HG03095 (cell line): Measurements from ENCODE around the gene ABRAXAS1.

Experiments
- ATAC-seq: cut with Tn5 transposase; IDR thresholded peaks from one replicate; pipeline ENCODE4 v1.9.1; 2021; ENCODE audit warnings: moderate library complexity; ENCODE audit not compliant: unreplicated experiment

The ABRAXAS1 gene

DNA sequence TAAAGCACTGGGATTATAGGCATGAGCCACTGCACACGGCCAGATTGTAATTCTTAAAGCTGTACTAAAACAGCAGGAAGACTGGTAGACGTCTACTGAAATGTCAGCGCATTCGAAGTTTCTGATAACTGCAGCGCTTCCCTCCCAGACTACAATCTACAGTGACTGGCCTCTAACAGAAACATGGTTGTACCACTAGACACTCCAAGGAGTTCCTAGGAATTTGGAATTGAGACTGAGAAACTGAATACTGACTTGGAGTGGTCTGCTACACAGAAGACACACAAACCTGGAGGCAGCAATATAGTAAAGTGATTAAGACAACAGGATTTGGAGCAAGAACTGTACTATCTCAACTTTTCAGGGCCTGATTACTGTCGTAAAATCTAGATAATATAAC, 30.2 kb downstream of the ABRAXAS1 start:
- ATAC-seq: no peak

DNA sequence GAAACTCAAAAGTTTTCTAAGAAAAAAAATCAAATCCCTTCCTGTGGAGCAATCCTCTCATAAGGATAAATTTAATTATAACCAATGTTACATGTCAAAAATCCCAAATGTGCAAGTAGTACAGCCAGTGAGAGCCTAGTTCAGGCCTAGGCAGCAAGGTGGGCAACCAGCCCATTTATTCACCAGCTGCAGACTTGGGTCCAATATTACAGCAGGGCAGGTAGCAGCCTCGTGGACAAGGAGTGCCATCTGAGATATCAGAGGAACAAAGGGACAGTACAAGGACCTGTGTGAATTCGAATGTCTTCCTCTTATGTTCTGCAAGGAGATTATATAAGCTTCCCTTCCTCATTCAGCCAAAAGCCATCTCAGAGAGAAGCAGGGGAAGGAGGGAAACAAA, 35.9 kb downstream of the ABRAXAS1 start:
- ATAC-seq: no peak

DNA sequence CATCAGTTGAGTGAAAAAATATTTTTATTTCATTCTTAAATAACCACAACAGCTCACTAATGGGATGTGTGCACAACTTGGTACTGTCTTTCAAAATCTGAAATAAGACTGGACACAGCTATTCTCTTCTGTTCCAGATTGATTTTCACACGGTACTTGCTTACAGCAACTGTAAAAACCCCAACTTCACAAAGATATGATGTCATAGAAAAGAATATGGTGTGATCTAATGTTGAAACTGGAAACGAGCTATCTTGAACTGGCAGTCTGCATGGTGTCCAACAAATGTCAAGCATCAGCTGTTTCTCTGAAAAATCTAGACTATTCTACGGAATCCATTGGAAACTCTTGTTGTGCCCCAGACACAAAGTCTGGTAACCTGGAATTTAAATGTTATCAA, 44.0 kb downstream of the ABRAXAS1 start:
- ATAC-seq: peak; percentile 74

DNA sequence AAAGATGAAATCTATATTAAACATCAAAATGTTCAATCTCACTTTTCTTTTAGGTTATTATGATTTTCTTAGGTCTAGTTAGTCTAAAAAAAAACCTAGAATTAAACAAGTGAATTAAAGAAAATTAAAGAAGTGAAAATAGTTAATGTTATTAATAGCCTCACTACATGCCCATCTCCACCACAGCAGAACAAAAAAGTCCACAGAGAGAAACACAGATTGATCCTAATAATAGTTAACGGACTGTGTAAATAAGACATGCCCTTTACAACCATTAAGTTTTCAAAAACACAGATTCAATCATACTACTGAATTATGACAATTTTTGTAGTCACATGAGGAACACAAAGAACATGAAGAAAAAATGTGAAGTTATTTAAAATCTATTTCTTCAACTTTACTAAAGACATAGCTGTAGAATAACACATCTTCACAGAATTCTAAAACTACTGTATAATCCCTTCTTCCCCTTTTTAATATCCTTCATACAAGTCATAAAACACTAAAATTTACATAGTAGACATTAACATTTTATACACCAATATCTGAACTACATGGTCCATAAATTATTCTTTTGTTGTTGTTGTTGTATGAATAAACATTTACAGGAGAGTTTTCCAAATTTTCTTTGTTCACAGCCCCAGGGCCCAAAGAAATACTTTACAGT, 44.6 kb downstream of the ABRAXAS1 start:
- no peak for ATAC-seq

DNA sequence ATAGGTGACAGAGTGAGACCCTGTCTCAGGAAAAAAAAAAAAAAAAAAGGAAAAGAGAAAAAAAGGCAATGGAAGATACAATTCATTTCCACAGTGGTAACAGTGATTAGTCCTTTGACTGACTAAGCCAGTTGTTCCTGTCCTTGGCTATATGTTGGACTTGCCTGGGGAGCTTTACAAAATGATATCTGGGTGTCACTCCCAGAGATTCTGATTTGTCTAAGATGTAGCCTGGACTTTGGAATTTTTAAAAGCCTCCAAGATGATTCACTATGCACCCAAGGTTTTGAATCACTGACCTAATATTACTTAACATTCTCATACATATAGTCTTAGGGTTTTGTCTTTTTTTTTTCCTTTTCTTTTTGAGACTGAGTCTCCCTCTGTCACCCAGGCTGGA, 46.2 kb downstream of the ABRAXAS1 start:
- ATAC-seq: no peak

DNA sequence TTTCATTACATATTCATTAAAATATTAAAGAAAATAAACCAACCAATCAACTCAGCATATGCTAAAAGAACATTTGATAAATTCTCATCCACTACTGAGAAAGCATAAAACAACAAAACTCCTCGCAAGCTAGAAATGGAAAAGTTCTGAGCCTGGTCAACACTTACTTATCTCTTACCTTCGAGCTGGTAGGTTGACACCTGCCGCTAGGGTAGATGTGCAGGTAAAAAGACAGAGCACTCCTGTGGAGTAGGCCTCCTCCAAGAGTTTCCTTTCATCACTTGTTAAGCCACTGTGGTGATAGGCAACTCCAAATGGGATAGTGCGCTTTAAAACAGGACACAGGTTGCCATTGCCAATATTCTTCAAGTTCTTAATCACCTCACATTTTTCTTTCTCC, 48.2 kb downstream of the ABRAXAS1 start:
- no peak for ATAC-seq

DNA sequence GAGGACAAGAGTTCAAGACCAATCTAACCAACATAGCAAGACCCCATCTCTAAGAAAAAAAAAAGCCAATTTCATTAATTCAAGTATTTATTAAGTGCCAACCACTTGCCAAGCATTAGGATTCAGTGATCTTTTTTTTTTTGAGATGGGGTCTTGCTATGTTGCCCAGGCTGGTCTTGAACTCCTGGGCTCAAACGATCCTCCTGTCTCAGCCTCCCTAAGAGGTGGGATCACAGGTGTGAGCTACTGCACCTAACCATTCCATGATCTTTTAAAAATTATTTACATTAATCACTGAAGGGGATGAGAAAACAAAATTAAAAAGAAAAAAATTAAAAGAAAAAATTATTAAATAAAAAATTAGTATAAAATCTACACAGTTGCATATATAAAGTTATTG, 53.7 kb downstream of the ABRAXAS1 start:
- no peak for ATAC-seq

DNA sequence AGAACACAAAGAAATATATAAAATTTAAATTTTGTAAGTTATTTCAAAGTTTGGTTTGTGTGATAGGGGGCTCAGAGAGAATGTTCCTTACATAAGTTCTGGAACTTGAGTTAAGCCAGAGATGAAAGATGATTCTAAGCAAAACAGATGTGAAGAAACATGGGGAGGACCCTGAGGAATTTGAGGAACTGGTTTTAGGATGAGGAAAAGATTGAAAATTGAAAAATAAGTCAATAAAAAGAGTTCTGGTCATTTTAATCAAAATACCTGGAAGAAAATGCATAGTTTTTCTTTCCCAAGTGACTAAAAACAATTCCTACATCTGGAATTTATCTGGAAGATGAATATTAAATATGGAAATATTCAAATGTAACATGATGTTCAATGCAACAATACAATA, 66.7 kb downstream of the ABRAXAS1 start:
- no peak for ATAC-seq

DNA sequence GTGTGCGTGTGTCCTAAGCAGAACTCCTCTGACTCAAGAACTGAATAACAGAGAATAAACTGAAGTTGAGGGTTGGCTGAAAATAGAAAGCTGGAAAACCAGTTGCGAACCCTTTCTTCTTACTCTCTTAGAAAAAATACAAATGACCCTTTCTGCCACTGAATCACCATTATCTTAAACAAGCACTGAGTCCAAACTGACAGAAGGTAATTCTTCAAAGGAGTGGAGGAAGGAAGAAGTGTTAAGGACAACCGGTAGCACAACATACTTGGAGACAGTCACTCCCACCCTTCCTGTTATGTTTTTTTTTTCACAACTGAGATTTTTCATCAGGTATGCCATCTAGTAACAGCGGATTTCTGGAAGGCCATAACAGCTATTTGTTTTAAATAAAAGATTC, 67.3 kb downstream of the ABRAXAS1 start:
- ATAC-seq: no peak

DNA sequence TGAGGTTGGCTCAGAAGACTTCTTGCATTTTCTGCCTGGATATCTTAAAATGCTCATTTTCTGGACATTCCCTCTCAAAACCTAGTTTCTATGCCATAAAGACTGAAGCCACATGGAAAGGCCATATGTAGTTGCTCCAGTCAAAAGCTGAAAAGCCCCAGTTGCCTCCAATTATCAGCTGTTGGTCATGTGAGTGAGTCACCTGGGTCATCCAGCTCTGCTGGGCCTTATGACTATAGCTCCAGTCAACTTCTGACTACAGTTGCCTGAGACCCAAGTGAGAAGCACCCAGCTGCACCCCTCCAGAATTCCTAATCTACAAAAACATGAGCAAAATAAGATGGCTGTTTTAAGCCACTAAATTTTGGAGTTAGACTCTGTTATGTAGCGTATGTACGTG, 71.2 kb downstream of the ABRAXAS1 start:
- no peak for ATAC-seq
